GM23248 (cell line): ENCODE data around the gene SH2D5.

Source experiments
- EZH2 ChIP-seq: fragments of 200-600 bp; sonication (generic); IDR thresholded peaks from 2 replicates; pipeline ENCODE4 v1.6.1; 2018; ENCODE audit warnings: antibody characterized with exemption, mild to moderate bottlenecking; ENCODE audit not compliant: insufficient read depth, poor library complexity, severe bottlenecking
- EZH2phosphoT487 ChIP-seq: fragments of 200-600 bp; sonication (generic); IDR thresholded peaks from 2 replicates; pipeline ENCODE4 v1.6.1; 2018; ENCODE audit warnings: antibody characterized with exemption, moderate library complexity, mild to moderate bottlenecking, low read depth; ENCODE audit not compliant: insufficient read depth

DNA sequence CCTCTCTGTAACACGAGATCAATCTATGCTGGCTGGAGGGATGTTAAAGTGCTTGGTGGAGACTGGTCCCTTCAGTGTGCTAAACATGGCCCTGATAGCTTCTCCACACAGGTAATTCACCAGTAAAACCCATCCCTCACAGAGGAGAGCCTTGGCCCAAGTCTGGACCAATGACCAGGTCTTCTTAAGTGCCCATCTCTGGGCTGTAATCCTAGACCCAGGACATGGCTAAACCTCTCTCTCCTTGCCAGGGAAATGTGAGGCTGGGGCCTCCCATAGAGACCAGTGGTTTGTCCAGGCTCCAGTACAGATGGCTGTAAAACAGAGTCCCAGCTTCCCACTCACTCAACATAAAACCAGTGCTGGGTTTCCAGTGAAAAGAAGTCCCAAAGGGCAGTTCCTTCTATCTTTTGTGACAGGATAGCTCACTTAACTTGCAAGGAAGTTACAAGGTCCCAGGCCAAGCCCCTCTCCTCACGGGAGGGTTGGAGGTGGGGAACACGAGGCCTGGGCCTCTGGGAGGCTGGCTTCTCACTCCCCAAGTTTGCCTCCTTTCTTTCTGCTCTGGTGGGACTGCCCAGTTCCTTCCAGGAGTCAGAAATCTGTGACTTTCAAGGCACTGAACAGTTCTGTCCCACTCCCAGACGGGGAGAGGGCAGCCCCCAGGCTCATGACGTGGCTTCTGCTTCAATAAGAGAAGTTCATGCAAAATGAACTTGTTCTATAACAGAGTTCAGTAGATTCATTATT is 12.5 kb downstream of the SH2D5 start:
- TF ChIP-seq EZH2phosphoT487 (no peak), EZH2 (no peak)
